Measurements from ENCODE around the gene NAT10.

NAT10 gene

GRCh38 chr11:34111722-34112270 lies 6.4 kb downstream of the NAT10 start:
- no peak for DNase-seq

DNA sequence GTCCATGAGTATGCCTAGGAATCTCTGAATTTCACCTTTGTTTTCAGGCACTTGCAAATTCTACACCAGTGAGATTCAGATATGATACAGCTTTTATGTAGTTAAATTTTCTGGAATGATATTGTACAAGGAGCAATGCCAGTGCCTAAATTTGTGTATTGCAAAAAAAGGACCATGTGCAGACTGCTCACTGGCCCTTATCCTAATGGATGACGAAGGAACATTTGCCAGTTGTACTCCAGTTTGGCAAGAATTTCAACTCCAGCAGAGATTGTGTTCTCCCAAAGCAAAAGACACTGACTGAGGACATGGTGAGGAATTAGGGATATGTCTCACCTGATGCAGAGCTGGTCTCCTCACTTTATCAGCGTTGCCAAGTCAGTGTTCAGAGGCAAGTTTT lies 8.6 kb downstream of the NAT10 start:
- no peak for DNase-seq

- no peak for DNase-seq
Measured at GRCh38 chr11:34114471-34114870, 9.0 kb downstream of the NAT10 start.

GRCh38 chr11:34120651-34121050 lies 15.2 kb downstream of the NAT10 start:
- no peak for DNase-seq

GRCh38 chr11:34124885-34125668 lies 19.6 kb downstream of the NAT10 start:
- no peak for DNase-seq

DNA sequence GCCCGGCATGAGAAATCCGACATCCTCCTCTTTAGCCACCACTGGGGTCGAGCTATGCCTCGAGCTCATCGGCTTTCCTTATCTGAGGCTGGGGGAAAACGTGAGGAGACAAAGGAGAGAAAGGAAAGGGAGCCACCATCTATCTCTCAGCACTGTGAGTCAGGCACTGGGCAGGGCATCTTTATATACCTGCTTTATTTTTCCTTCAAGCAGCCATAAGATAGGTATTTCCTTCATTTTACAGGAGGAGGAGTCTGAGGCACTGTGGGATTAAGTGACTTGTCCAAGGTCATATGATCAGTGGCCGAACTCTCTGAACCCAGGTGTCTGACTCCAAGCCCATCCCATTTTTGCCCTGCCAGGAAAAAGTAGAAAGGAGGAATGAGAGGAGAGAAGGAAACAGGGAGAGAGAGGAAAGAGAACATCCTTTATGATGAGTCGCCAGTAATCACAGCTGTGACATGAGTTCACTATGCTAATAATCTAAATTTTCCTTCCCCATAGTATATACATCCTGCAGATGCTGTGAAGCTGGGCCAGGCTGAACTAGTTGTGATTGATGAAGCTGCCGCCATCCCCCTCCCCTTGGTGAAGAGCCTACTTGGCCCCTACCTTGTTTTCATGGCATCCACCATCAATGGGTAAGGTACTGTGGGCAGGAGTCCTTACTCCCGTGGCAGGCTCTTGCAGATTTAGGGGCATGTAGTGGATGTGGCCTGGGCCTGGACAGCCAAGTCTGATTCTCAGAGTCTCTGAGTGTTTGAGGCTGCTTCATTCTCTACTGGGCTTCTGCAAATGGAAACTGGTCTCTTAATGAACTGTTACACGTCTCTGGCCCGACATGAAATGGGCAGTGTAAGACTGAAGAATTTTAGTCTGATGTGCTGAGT lies 21.8 kb downstream of the NAT10 start:
- no peak for DNase-seq

- no peak for DNase-seq
Measured at GRCh38 chr11:34128824-34129223, 23.4 kb downstream of the NAT10 start.

DNA sequence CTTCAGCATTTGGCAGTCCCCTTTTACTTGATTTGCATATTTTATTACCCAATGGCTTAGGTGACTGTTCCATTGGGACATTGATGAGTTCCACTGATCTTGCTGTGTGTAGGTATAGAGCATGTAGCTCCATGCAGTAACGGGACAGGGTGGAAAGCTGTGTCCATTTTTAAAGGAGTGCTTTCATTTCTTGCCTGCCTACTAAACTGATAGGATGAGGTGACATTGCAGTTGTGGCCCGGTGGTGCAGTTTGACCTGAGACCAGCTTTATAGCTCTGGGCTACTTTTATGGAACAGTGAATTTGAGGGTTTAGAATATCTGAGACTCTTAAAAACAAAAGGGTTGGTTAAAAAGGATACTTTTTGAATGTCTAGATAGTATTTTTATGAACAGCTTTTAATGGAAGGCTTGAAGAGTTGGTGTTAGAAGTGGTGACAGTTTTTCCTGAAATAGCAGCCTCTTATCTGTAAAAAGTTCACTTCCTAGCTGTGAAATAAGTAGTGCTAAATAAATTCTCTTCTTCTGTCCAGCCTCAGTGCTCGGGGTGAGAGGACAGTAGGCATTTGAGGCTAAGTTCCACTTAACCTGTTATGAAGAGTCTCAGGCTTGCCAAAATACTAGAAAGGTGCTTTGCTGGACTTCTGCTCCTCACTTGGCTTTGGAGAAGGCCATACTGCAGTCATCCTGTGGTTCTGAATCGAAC lies 27.0 kb downstream of the NAT10 start:
- DNase-seq, result no peak

GRCh38 chr11:34134765-34135164 lies 29.3 kb downstream of the NAT10 start:
- peak; percentile 80 for DNase-seq

DNA sequence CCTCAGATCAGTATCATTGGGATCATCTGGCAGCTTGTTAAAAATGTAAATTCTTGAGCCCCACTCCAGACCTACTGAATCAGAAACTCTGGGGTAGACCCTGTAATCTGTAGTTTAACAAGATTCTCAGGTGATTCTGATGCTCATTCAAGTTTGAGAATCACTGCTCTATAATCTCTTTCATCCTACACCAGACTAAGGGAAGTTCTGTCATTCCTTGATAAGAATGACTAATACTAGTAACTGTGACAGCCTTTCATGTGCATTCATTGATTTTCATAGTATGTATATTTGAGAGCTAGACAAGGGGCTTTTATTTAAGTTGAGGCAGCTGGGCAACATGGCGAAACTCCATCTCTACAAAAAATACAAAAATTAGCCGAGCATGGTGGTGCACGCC lies 30.0 kb downstream of the NAT10 start:
- DNase-seq, result no peak

DNA sequence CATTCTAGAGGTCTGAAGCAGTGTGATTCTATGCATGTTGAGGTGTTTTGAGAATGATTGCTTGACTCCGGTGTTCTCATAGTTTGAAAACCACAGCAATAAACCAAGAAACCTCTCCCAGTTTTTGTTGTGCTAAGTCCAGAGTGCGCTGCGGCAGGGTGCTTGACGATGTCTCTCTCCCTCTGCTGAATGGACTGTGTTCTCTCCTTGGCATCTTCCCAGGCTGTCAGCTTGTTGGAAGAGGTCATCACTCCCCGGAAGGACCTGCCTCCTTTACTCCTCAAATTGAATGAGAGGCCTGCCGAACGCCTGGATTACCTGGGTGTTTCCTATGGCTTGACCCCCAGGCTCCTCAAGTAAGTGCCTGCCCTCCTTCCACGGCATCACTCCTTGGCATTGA lies 31.0 kb downstream of the NAT10 start:
- no peak for DNase-seq

GRCh38 chr11:34139346-34139745 lies 33.9 kb downstream of the NAT10 start:
- no peak for DNase-seq

GRCh38 chr11:34140149-34140548 lies 34.7 kb downstream of the NAT10 start:
- DNase-seq, result no peak

DNA sequence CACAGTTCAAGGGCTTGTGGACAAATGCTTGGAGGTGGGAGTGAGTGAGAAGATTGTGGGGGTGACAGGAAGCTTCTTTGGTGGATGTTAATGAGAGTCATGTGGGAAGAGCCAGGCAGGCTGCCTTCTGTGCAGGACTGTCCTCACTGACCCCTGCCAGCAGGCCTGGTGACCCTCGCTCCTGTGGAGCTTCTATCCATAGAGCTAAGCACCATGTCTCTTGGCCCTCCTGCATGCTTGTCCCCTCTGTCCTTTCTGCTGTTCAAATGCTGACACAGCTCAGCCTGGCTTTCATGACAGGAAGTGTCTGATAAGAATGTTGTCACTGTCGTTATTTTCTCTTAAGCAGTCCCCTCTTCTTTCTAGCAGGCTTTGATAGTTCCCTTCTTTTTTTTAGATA lies 37.6 kb downstream of the NAT10 start:
- DNase-seq, result no peak

DNA sequence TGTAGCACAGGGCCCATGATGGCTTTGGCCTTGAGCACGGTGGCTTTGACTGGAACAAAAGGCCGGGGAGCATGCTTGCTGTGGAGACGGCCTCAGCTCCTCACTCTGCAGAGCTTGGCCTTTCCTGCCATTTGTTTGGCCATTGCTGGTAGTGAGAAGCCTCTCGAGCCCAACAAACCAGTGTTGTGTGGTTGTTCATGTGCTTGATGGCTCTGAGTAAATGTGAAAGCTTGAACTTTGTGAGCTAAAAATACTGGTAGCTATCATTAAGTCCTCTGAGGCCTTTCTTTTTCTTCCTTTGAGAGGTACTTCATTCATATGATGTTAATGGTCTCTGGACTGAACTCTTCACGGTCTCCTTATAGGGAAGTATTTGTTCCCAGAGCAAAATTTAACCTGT lies 39.6 kb downstream of the NAT10 start:
- no peak for DNase-seq

- no peak for DNase-seq
Measured at GRCh38 chr11:34145847-34146381, 40.5 kb downstream of the NAT10 start.

DNA sequence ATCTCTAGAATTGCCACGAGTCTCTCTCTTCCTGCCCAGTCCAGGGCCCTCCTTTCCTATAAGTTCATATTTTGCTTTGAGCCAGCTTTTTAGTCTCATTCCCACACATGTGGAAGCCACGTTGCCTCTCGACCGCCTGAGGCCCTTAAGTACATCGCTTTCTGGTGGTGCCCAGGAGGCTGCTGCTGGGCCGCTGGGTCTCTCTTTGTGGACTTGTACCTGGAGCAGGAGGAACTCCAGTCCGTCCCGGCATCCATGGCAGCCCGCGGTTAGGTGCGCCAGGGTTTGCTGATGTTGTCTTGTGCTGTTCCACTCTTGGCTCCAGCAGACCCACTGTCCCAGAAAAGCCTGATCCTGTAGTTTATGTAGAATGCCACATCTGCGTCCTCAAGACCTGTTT lies 41.0 kb downstream of the NAT10 start:
- no peak for DNase-seq

GRCh38 chr11:34146866-34147265 lies 41.4 kb downstream of the NAT10 start:
- no peak for DNase-seq

DNA sequence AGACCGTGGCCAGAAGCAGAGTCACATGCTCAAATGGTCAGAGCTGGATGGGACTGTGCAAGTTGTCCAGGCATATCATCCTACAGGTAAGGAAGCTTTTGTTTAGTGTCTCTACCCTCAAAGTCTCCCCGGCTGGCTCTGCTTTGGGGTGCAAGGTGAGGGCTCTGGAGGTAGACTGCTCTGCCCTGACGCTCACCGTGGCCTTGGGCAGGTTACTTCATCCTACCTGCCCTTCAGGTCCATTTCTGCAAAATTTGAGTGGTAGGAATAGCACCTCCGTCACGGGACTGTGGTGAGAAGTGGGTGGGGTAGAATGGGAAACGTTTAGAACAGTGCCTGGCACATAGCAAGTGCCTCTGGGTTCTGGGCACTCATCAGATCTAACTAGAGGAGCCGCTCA lies 42.2 kb downstream of the NAT10 start:
- no peak for DNase-seq

- no peak for DNase-seq
Measured at GRCh38 chr11:34148504-34149165, 43.2 kb downstream of the NAT10 start.

DNA sequence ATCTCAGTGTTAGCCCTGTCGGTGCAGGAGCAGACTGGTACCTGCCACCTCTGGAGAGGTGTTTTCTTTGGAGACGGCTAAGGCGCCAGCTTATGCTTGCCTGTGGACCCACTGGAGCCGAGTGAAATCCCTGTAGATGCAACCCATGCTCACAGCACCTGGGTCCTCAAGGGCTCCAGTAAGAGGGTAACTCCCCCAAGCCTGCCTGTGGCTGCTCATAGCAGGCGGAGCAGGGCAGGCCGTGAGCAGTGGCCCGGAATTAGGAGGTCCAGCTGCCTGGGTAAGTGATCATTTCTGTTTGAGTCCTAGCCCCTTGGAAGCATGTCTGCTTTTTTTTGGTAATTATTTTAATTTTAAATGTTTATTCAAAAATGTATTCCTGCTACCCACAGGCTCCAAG lies 43.8 kb downstream of the NAT10 start:
- DNase-seq, result no peak

GRCh38 chr11:34149786-34150185 lies 44.4 kb downstream of the NAT10 start:
- no peak for DNase-seq
